NT2/D1 (cell line): Measurements from ENCODE around the gene ANKRD29.

Experiments
- DNase-seq: peaks from one replicate; pipeline ENCODE4 v3.0.0-alpha.2; 2011; ENCODE audit warnings: low read depth, low spot score
- H3K27me3 ChIP-seq: 2 replicates; pipeline ENCODE4 v1.6.0; 2011; ENCODE audit warnings: mild to moderate bottlenecking; ENCODE audit not compliant: insufficient read length, insufficient read depth
- H3K36me3 ChIP-seq: 2 replicates; pipeline ENCODE4 v1.6.1; 2011; ENCODE audit warnings: mild to moderate bottlenecking, low read length, mixed read lengths; ENCODE audit not compliant: insufficient read depth, insufficient read length
- H3K4me1 ChIP-seq: 2 replicates; pipeline ENCODE4 v1.5.1; 2011; ENCODE audit not compliant: insufficient read depth, insufficient read length
- H3K4me3 ChIP-seq: 2 replicates; pipeline ENCODE4 v1.5.1; 2011; ENCODE audit warnings: low read depth; ENCODE audit not compliant: insufficient read length
- H3K9ac ChIP-seq: 2 replicates; pipeline ENCODE4 v1.6.0; 2011; ENCODE audit warnings: low read depth; ENCODE audit not compliant: insufficient read length
- H3K9me3 ChIP-seq: 2 replicates; pipeline ENCODE4 v1.5.1; 2011; ENCODE audit warnings: mild to moderate bottlenecking, low read length; ENCODE audit not compliant: insufficient read depth
- SUZ12 ChIP-seq: IDR thresholded peaks from 2 replicates; pipeline ENCODE4 v1.6.1; 2011; ENCODE audit not compliant: insufficient read length, insufficient read depth; ENCODE audit errors: extremely low read depth
- YY1 ChIP-seq: IDR thresholded peaks from 2 replicates; pipeline ENCODE4 v1.6.1; 2011; ENCODE audit not compliant: insufficient read length, insufficient read depth
- ZNF274 ChIP-seq: IDR thresholded peaks from 2 replicates; pipeline ENCODE4 v1.6.1; 2011; ENCODE audit warnings: mild to moderate bottlenecking, low read depth, low read length

The ANKRD29 gene

DNA sequence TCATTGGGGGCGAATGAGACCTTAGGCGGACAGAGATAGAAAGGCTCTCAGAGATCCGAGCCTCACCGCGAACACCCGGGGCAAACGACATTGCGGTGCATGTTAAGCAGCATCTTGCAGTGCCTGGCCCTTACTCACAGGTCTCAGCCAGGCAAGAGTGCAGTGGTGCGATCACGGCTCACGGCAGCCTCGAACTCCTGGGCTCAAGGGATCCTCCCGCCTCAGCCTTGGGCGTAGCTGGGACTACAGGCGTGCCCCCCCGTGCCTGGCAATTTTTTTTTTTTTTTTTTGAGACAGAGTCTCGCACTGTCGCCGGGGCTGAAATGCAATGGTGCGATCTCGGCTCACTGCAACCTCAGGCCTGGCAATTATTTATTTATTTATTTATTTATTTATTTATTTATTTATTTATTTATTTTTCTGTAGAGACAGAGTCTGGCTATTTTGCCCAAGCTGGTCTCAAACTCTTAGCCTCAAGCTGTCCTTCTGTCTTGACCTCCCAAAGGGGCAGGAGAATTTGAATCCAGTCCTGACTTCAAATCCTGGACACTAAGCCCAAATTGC, 27.9 kb upstream of the ANKRD29 start:
- Histone ChIP-seq H3K9ac (no peak overlapping the region), H3K36me3 (no peaks in the 10 kb centered on the region), H3K27me3 (peaks cover 41% of the 10 kb centered on the region), H3K9me3 (no peaks in the 10 kb centered on the region), H3K4me3 (peak overlapping the region; percentile 42), H3K4me1 (no peaks in the 10 kb centered on the region)
- DNase-seq, result no peak
- TF ChIP-seq YY1 (no peak), ZNF274 (no peak), SUZ12 (no peak)

GRCh38 chr18:23689616-23690504, 27.1 kb upstream of the ANKRD29 start:
- no peaks in the 10 kb centered on the region for H3K36me3 ChIP-seq
- DNase-seq, result no peak
- peaks cover 41% of the 10 kb centered on the region for H3K27me3 ChIP-seq
- peak overlapping the region; percentile 42 for H3K4me3 ChIP-seq
- H3K4me1 ChIP-seq, result no peaks in the 10 kb centered on the region
- H3K9me3 ChIP-seq, result no peaks in the 10 kb centered on the region
- peak; percentile 13 for TF ChIP-seq SUZ12
- TF ChIP-seq ZNF274, result no peak
- H3K9ac ChIP-seq, result peak overlapping the region; percentile 64

GRCh38 chr18:23689031-23689615, 26.4 kb upstream of the ANKRD29 start, which contains the start of gene LAMA3:
LAMA3 (plus strand) TSS chr18:23689453; CDS start chr18:23689684, 231 bp downstream.
- H3K9me3 ChIP-seq, result no peaks in the 10 kb centered on the region
- TF ChIP-seq ZNF274 (no peak), SUZ12 (no peak)
- no peaks in the 10 kb centered on the region for H3K4me1 ChIP-seq
- peak within 1 kb of the TSS; percentile 42 for H3K4me3 ChIP-seq
- no peaks in the 10 kb centered on the region for H3K36me3 ChIP-seq
- DNase-seq, result no peak
- H3K27me3 ChIP-seq, result peaks cover 41% of the 10 kb centered on the region
- H3K9ac ChIP-seq, result peak within 1 kb of the TSS; percentile 64

GRCh38 chr18:23688528-23688927, 25.8 kb upstream of the ANKRD29 start:
- H3K36me3 ChIP-seq, result no peaks in the 10 kb centered on the region
- TF ChIP-seq ZNF274 (no peak), SUZ12 (no peak), YY1 (no peak)
- no peak for DNase-seq
- no peak overlapping the region for H3K4me3 ChIP-seq
- H3K9ac ChIP-seq, result no peak overlapping the region
- no peaks in the 10 kb centered on the region for H3K4me1 ChIP-seq
- H3K9me3 ChIP-seq, result no peaks in the 10 kb centered on the region
- H3K27me3 ChIP-seq, result peaks cover 41% of the 10 kb centered on the region

GRCh38 chr18:23684515-23685197, 21.9 kb upstream of the ANKRD29 start:
- DNase-seq, result no peak
- Histone ChIP-seq H3K27me3 (peaks cover 26% of the 10 kb centered on the region), H3K4me1 (no peaks in the 10 kb centered on the region), H3K36me3 (no peaks in the 10 kb centered on the region), H3K9ac (no peak overlapping the region), H3K9me3 (no peaks in the 10 kb centered on the region), H3K4me3 (no peak overlapping the region)
- TF ChIP-seq ZNF274 (no peak), SUZ12 (no peak), YY1 (no peak)

DNA sequence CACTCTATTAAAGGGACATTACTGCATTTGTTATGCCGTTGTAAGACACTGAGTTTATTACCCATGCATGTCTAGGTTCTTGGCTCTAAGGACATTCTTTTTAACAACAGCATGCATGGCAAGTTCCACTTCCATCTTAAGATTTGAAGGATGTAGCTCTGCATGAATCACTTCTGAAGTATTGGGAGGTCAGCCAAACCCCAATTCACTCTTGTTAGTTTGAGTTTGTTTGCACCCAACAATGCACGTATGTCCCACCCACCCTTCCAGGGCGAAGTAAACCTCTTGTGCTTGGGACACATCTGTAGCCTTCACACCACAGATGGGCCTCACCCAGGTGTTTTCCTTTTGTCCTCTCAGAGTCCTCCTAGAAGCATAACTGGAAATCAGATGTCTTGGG, 21.0 kb upstream of the ANKRD29 start:
- no peaks in the 10 kb centered on the region for H3K36me3 ChIP-seq
- H3K4me1 ChIP-seq, result no peaks in the 10 kb centered on the region
- TF ChIP-seq SUZ12, result no peak
- H3K9ac ChIP-seq, result no peak overlapping the region
- H3K4me3 ChIP-seq, result no peak overlapping the region
- H3K9me3 ChIP-seq, result no peaks in the 10 kb centered on the region
- peaks cover 16% of the 10 kb centered on the region for H3K27me3 ChIP-seq
- DNase-seq, result no peak

GRCh38 chr18:23683155-23683554, 20.4 kb upstream of the ANKRD29 start:
- H3K9me3 ChIP-seq, result no peaks in the 10 kb centered on the region
- no peak overlapping the region for H3K4me3 ChIP-seq
- H3K9ac ChIP-seq, result no peak overlapping the region
- TF ChIP-seq YY1, result no peak
- no peak for TF ChIP-seq ZNF274
- no peak for TF ChIP-seq SUZ12
- H3K27me3 ChIP-seq, result peaks cover 11% of the 10 kb centered on the region
- DNase-seq, result no peak
- H3K4me1 ChIP-seq, result no peaks in the 10 kb centered on the region
- H3K36me3 ChIP-seq, result no peaks in the 10 kb centered on the region
